ENCODE data around the gene NCKAP5. TPM values are rescaled to one million over a fixed set of nuclear protein-coding genes. Genes with fewer than 3 reads are reported as not detected.

NCKAP5 gene
- total and polyA plus RNA-seq, 2 experiments from 2014 or later, result 2.2 to 5.5 TPM

DNA sequence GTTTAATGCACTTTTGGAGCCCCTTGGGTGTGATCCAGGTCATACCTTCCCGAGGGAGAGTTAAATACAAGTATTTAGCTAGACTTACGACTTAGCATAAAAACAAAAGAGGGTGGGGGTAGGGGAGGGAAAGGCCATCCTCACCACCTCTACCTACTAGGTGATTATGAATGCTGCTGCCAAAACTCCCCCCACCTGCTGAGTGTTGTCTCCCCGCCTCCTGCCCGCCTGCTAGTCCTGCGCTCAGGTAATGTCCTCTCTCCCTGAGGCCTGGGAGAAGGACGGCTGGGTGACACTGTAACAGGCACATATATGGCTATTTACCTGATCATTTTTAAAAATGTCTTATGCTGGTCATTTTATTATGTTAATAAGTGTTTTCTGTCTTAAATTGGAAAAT lies 3.0 kb upstream of the NCKAP5 start:
- no peak overlapping the region for H3K4me2 ChIP-seq
- no peaks in the 10 kb centered on the region for H3K36me3 ChIP-seq (replicated peaks; ENCODE audit: insufficient read depth, low read depth)
- H3K9me2 ChIP-seq (replicated peaks; ENCODE audit: insufficient read depth), result no peaks in the 10 kb centered on the region
- H3K4me3 ChIP-seq, result no peak overlapping the region
- no peak overlapping the region for H3K27ac ChIP-seq
- H3K79me2 ChIP-seq, result no peaks in the 10 kb centered on the region
- H3K9me3 ChIP-seq (ENCODE audit: low read depth), result no peaks in the 10 kb centered on the region
- no peaks in the 10 kb centered on the region for H4K20me1 ChIP-seq (ENCODE audit: insufficient read depth, poor library complexity, severe bottlenecking)
- WGBS (ENCODE audit: low lambda C conversion rate, missing lambda C conversion rate), result 74% methylated on average over 6 of the region's 6 CpGs
- H2AFZ ChIP-seq, result no peak overlapping the region
- DNase-seq (ENCODE audit: low spot score), result no peak
- H3K27me3 ChIP-seq, result no peaks in the 10 kb centered on the region
- TF ChIP-seq EZH2 (IDR thresholded peaks at IDR 0.05; ENCODE audit: borderline replicate concordance) (no peak), EZH2phosphoT487 (IDR thresholded peaks at IDR 0.05; ENCODE audit: low read depth, severe bottlenecking, unreplicated experiment) (no peak)
- TF ChIP-seq, protein P1, sequence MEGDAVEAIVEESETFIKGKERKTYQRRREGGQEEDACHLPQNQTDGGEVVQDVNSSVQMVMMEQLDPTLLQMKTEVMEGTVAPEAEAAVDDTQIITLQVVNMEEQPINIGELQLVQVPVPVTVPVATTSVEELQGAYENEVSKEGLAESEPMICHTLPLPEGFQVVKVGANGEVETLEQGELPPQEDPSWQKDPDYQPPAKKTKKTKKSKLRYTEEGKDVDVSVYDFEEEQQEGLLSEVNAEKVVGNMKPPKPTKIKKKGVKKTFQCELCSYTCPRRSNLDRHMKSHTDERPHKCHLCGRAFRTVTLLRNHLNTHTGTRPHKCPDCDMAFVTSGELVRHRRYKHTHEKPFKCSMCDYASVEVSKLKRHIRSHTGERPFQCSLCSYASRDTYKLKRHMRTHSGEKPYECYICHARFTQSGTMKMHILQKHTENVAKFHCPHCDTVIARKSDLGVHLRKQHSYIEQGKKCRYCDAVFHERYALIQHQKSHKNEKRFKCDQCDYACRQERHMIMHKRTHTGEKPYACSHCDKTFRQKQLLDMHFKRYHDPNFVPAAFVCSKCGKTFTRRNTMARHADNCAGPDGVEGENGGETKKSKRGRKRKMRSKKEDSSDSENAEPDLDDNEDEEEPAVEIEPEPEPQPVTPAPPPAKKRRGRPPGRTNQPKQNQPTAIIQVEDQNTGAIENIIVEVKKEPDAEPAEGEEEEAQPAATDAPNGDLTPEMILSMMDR (IDR thresholded peaks at IDR 0.05; ENCODE audit: poor library complexity), result no peak
- H3K4me1 ChIP-seq (ENCODE audit: insufficient read depth), result peaks cover 15% of the 10 kb centered on the region

DNA sequence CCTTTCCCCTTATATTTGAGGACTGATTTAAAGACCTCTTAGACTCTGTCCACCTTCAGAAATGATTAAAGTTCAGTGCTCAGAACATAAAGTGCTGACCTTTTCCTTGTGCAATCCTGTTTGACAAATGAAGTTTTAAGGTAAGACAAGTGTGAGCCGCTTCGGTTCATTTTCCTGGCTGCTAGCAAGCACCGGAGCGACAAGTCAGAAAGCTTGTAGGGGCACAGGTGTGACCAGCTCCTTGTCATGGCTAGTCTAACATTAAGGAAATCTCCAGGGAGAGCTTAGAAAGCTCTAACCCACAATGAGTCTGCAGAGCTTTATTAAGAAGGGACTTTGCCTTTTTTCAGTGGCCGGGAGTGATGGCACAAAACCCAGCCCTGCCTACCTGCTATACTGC lies 2.3 kb upstream of the NCKAP5 start:
- peaks cover 15% of the 10 kb centered on the region for H3K4me1 ChIP-seq (ENCODE audit: insufficient read depth)
- no peak overlapping the region for H2AFZ ChIP-seq
- no peaks in the 10 kb centered on the region for H3K27me3 ChIP-seq
- H3K27ac ChIP-seq, result no peak overlapping the region
- no peak overlapping the region for H3K4me2 ChIP-seq
- TF ChIP-seq EZH2 (IDR thresholded peaks at IDR 0.05; ENCODE audit: borderline replicate concordance) (no peak), EZH2phosphoT487 (IDR thresholded peaks at IDR 0.05; ENCODE audit: low read depth, severe bottlenecking, unreplicated experiment) (no peak)
- TF ChIP-seq, protein P1 (IDR thresholded peaks at IDR 0.05; ENCODE audit: poor library complexity), result no peak
- H4K20me1 ChIP-seq (ENCODE audit: insufficient read depth, poor library complexity, severe bottlenecking), result no peaks in the 10 kb centered on the region
- H3K79me2 ChIP-seq, result no peaks in the 10 kb centered on the region
- no peaks in the 10 kb centered on the region for H3K36me3 ChIP-seq (replicated peaks; ENCODE audit: insufficient read depth, low read depth)
- no peak for DNase-seq (ENCODE audit: low spot score)
- H3K4me3 ChIP-seq, result no peak overlapping the region
- no peaks in the 10 kb centered on the region for H3K9me3 ChIP-seq (ENCODE audit: low read depth)
- 71% methylated on average over 5 of the region's 5 CpGs for whole genome bisulfite sequencing (ENCODE audit: low lambda C conversion rate, missing lambda C conversion rate)
- H3K9me2 ChIP-seq (replicated peaks; ENCODE audit: insufficient read depth), result no peaks in the 10 kb centered on the region

DNA sequence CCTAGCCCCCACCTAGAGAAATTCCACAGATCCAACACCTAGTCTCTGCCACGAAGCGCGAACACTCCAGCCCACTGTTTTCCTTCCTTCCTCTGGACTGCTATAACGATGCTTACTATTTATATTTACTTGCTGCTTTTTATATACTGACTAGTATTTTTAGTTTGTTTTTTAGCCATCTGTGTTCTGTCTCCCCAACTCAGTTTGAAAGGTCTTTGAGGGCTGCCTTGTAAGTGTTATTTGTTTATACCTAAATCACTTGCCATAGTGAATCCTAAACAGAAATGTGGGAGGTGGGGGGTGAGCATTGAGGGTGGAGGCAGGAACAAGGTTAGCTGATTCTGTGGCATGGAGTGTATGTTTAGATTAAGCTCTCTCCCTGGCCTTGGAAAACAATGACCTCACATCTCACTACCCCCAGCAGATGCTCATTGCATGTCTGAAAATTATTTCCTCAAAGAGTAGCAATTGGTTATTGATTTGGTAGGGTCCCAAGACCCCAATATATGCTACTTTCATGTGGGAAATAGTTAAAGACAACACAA lies 1.1 kb upstream of the NCKAP5 start:
- 78% methylated on average over 4 of the region's 4 CpGs for WGBS (ENCODE audit: low lambda C conversion rate, missing lambda C conversion rate)
- no peak overlapping the region for H3K4me2 ChIP-seq
- no peak for DNase-seq (ENCODE audit: low spot score)
- no peaks in the 10 kb centered on the region for H3K9me2 ChIP-seq (replicated peaks; ENCODE audit: insufficient read depth)
- H3K27me3 ChIP-seq, result no peaks in the 10 kb centered on the region
- H3K27ac ChIP-seq, result no peak overlapping the region
- H3K36me3 ChIP-seq (replicated peaks; ENCODE audit: insufficient read depth, low read depth), result no peaks in the 10 kb centered on the region
- peaks cover 15% of the 10 kb centered on the region for H3K4me1 ChIP-seq (ENCODE audit: insufficient read depth)
- H4K20me1 ChIP-seq (ENCODE audit: insufficient read depth, poor library complexity, severe bottlenecking), result no peaks in the 10 kb centered on the region
- TF ChIP-seq, protein P1 (IDR thresholded peaks at IDR 0.05; ENCODE audit: poor library complexity), result no peak
- TF ChIP-seq EZH2phosphoT487 (IDR thresholded peaks at IDR 0.05; ENCODE audit: low read depth, severe bottlenecking, unreplicated experiment) (no peak), EZH2 (IDR thresholded peaks at IDR 0.05; ENCODE audit: borderline replicate concordance) (no peak)
- H3K4me3 ChIP-seq, result no peak overlapping the region
- H3K9me3 ChIP-seq (ENCODE audit: low read depth), result no peaks in the 10 kb centered on the region
- no peak overlapping the region for H2AFZ ChIP-seq
- no peaks in the 10 kb centered on the region for H3K79me2 ChIP-seq
